Esophagus mucosa (tissue), 1 donor: ENCODE data around the gene MUC20. TPM values are rescaled to one million over a fixed set of nuclear protein-coding genes. Genes with fewer than 3 reads are reported as not detected.
A peak's percentile ranks its signal among the peaks of the same experiment; 100 is the strongest.
"Not testable (repeated sequence)": the region's sequence is repeated elsewhere in the genome, so short reads cannot be mapped to it uniquely, and the experiment has no call there.

ENCODE experiments used
- ATAC-seq: fragments of 200-7000 bp; cut with Tn5 transposase; one replicate; pipeline ENCODE4 v1.9.1; 2020
- total RNA-seq: library from RNA; stranded (reverse); gene quantifications from one replicate; pipeline ENCODE4 v1.2.4, GENCODE V29; 2023
- donor health status: DM: yes; HTN: yes; CAD: no.

Gene MUC20
- total RNA-seq, 1 donor from 2014 or later: 34.9 TPM

- ATAC-seq: not testable (repeated sequence)
Measured at GRCh38 chr3:195710126-195710905, 10.5 kb upstream of the MUC20 start.

- ATAC-seq: peak; percentile 11
Measured at GRCh38 chr3:195711091-195711812, 9.5 kb upstream of the MUC20 start.

GRCh38 chr3:195711813-195712534, 8.8 kb upstream of the MUC20 start:
- ATAC-seq: no peak

- not testable (repeated sequence) for ATAC-seq
Measured at GRCh38 chr3:195712535-195712910, 8.3 kb upstream of the MUC20 start.

GRCh38 chr3:195713150-195713549, 7.6 kb upstream of the MUC20 start:
- ATAC-seq: not testable (repeated sequence)

- peak; percentile 17 for ATAC-seq
Measured at GRCh38 chr3:195714380-195715011, 6.3 kb upstream of the MUC20 start.

- no peak for ATAC-seq
Measured at GRCh38 chr3:195715134-195715533, 5.6 kb upstream of the MUC20 start.

GRCh38 chr3:195715583-195716266, 5.1 kb upstream of the MUC20 start:
- ATAC-seq: peak; percentile 74

- ATAC-seq: no peak
Measured at GRCh38 chr3:195717416-195717815, 3.4 kb upstream of the MUC20 start.

GRCh38 chr3:195717852-195718476, 2.8 kb upstream of the MUC20 start:
- ATAC-seq: no peak

- no peak for ATAC-seq
Measured at GRCh38 chr3:195718477-195718984, 2.2 kb upstream of the MUC20 start.

- peak; percentile 80 for ATAC-seq
Measured at GRCh38 chr3:195719514-195720254, 1.1 kb upstream of the MUC20 start.

- not testable (repeated sequence) for ATAC-seq
Measured at GRCh38 chr3:195722139-195722995, 1.6 kb downstream of the MUC20 start.

GRCh38 chr3:195722996-195723345, 2.2 kb downstream of the MUC20 start:
- not testable (repeated sequence) for ATAC-seq

GRCh38 chr3:195724363-195724762, 3.6 kb downstream of the MUC20 start:
- not testable (repeated sequence) for ATAC-seq

GRCh38 chr3:195725916-195726740, 5.3 kb downstream of the MUC20 start:
- not testable (repeated sequence) for ATAC-seq

GRCh38 chr3:195727606-195728195, 6.9 kb downstream of the MUC20 start:
- ATAC-seq: no peak

GRCh38 chr3:195728789-195729188, 8.0 kb downstream of the MUC20 start:
- not testable (repeated sequence) for ATAC-seq
